Endothelial cell of umbilical vein (primary cell): ENCODE measurements around the gene ATXN1. TPM values are rescaled to one million over a fixed set of nuclear protein-coding genes. Genes with fewer than 3 reads are reported as not detected.

Experiments used
- BruUV-seq: library from RNA; stranded (reverse); fragments of 400-500 nt; replicated peaks from 2 replicates; lab custom pipeline; 2021; lab: Mats Ljungman, UMichigan
- CTCF ChIA-PET: fragments of 300-600, 350-600 bp; sonication (Branson Sonifier 250); formaldehyde crosslinking; loops from one replicate; lab custom pipeline; 2021; ENCODE audit warnings: antibody characterized with exemption, inconsistent platforms; lab: Charles Lee
- POLR2A ChIA-PET: fragments of 300-600, 350-600 bp; sonication (Branson Sonifier 250); formaldehyde crosslinking; loops from one replicate; lab custom pipeline; 2021; ENCODE audit warnings: antibody characterized with exemption, inconsistent platforms; lab: Charles Lee
- DNase-seq: peaks from one replicate; pipeline ENCODE4 v3.0.0-alpha.2; 2011; ENCODE audit warnings: low read depth, low spot score
- FAIRE-seq: peaks from 2 replicates; lab custom pipeline; 2011; peaks lifted over from hg19 to GRCh38; lab: Jason Lieb, UNC
- H2AFZ ChIP-seq: 2 replicates; pipeline ENCODE4 v1.6.0; 2012; ENCODE audit warnings: low read depth, low read length, control low read depth, inconsistent platforms
- H3K27ac ChIP-seq: 2 replicates; pipeline ENCODE4 v1.5.1; 2011; ENCODE audit warnings: low read depth, mild to moderate bottlenecking, control low read depth, low read length, moderate library complexity; ENCODE audit not compliant: insufficient read depth
- H3K27me3 ChIP-seq, 2 experiments: 2 replicates each; pipeline versions ENCODE4 v1.6.0 to v1.6.1; 2011; ENCODE audit warnings: low read length in 2 of 2, mixed read lengths in 1 of 2; ENCODE audit not compliant: control insufficient read depth in 2 of 2, insufficient read depth in 2 of 2
- H3K36me3 ChIP-seq, 2 experiments: 2 replicates in 1 of 2; 3 replicates in 1 of 2; pipeline ENCODE4 v1.5.1; 2011; ENCODE audit warnings: low read length in 2 of 2, mild to moderate bottlenecking in 1 of 2, moderate library complexity in 1 of 2; ENCODE audit not compliant: control insufficient read depth in 2 of 2, insufficient read depth in 2 of 2; ENCODE audit errors: extremely low read depth in 1 of 2
- H3K4me1 ChIP-seq: 3 replicates; pipeline ENCODE4 v1.5.1; 2011; ENCODE audit warnings: mild to moderate bottlenecking, low read length; ENCODE audit not compliant: control insufficient read depth, insufficient read depth; ENCODE audit errors: extremely low read depth
- H3K4me2 ChIP-seq: 2 replicates; pipeline ENCODE4 v1.6.1; 2011; ENCODE audit warnings: low read length, control low read depth, mixed read lengths; ENCODE audit not compliant: insufficient read depth
- H3K4me3 ChIP-seq, 3 experiments: fragments of 200-600 bp in 1 of 3; sonication (generic), shearing (Covaris generic) in 1 of 3; replicated peaks in 1 of 3; 2 replicates each; pipeline ENCODE4 v1.5.1; 2011 to 2016; ENCODE audit warnings: control low read depth in 3 of 3, low read length in 3 of 3, mild to moderate bottlenecking in 2 of 3, inconsistent platforms in 1 of 3, low read depth in 1 of 3, moderate library complexity in 1 of 3; ENCODE audit not compliant: insufficient read depth in 1 of 3
- H3K79me2 ChIP-seq: 2 replicates; pipeline ENCODE4 v1.6.0; 2012; ENCODE audit warnings: low read length, inconsistent platforms; ENCODE audit not compliant: control insufficient read depth, insufficient read depth
- H3K9ac ChIP-seq: replicated peaks from 2 replicates; pipeline ENCODE3; 2011; ENCODE audit warnings: low read length, control low read depth; ENCODE audit not compliant: insufficient read depth; ENCODE audit errors: extremely low read depth
- H3K9me1 ChIP-seq: replicated peaks from 3 replicates; pipeline ENCODE4 v1.6.0; 2011; ENCODE audit warnings: mild to moderate bottlenecking, low read length; ENCODE audit not compliant: control insufficient read depth, insufficient read depth; ENCODE audit errors: extremely low read depth
- H3K9me3 ChIP-seq: replicated peaks from 2 replicates; pipeline ENCODE4 v1.5.1; 2012; ENCODE audit warnings: low read length, inconsistent platforms; ENCODE audit not compliant: control insufficient read depth, insufficient read depth
- H4K20me1 ChIP-seq: replicated peaks from 2 replicates; pipeline ENCODE3; 2011; ENCODE audit warnings: mild to moderate bottlenecking, low read length; ENCODE audit not compliant: control insufficient read depth, insufficient read depth; ENCODE audit errors: extremely low read depth
- EZH2 ChIP-seq: IDR thresholded peaks from 2 replicates; pipeline ENCODE4 v1.6.1; 2012; ENCODE audit warnings: borderline replicate concordance, low read depth, mild to moderate bottlenecking, moderate library complexity, low read length, inconsistent platforms; ENCODE audit not compliant: severe bottlenecking
- FOS ChIP-seq: IDR thresholded peaks from 2 replicates; pipeline ENCODE4 v1.6.1; 2011; ENCODE audit warnings: mild to moderate bottlenecking, low read length, moderate library complexity, borderline replicate concordance; ENCODE audit not compliant: insufficient read depth
- GATA2 ChIP-seq: IDR thresholded peaks from 2 replicates; pipeline ENCODE4 v1.7.0; 2011; ENCODE audit warnings: low read depth, mild to moderate bottlenecking, moderate library complexity, mixed read lengths, low read length; ENCODE audit not compliant: insufficient read length, insufficient read depth
- JUN ChIP-seq: IDR thresholded peaks from 2 replicates; pipeline ENCODE4 v1.6.1; 2011; ENCODE audit warnings: borderline replicate concordance, low read depth; ENCODE audit not compliant: insufficient read length, insufficient read depth
- MAX ChIP-seq: IDR thresholded peaks from 2 replicates; pipeline ENCODE4 v1.6.1; 2011; ENCODE audit not compliant: insufficient read depth, insufficient read length
- MYC ChIP-seq: IDR thresholded peaks from one replicate; pipeline ENCODE4 v1.6.1; 2011; ENCODE audit warnings: mild to moderate bottlenecking, low read depth, low read length
- POLR2A ChIP-seq: IDR thresholded peaks from 2 replicates; pipeline ENCODE4 v1.6.1; 2012; ENCODE audit warnings: low read depth, mild to moderate bottlenecking, control low read depth, low read length
- POLR2AphosphoS5 ChIP-seq: IDR thresholded peaks from 2 replicates; pipeline ENCODE4 v1.6.1; 2012; ENCODE audit warnings: low read depth, mild to moderate bottlenecking, control low read depth, low read length, moderate library complexity; ENCODE audit not compliant: insufficient read depth
- dilution Hi-C: fragments of 300-500 bp; cut with MboI; formaldehyde crosslinking; loops from one replicate; pipeline ENCODE4 v1.15.0; 2019; ENCODE audit warnings: low sequenced_read_pairs; ENCODE audit not compliant: extremely low pct_ligation_motif_present
- intact Hi-C: fragments of 100-400 bp; cut with micrococcal nuclease; formaldehyde crosslinking; loops from one replicate; pipeline ENCODE4 v1.10.0; 2022
- polyA plus RNA-seq, 4 experiments: library from polyadenylated mRNA; depleted of rRNA in 3 of 4; stranded (reverse) in 3 of 4; unstranded in 1 of 4; fragments of >200 nt; gene quantifications; 2 replicates each; pipeline versions ENCODE4 v1.2.1 to v1.2.3, GENCODE V29; 2011 to 2012; ENCODE audit warnings: missing spikeins in 1 of 4
- total RNA-seq: library from RNA; stranded (reverse); gene quantifications from 2 replicates; pipeline ENCODE4 v1.2.3, GENCODE V29; 2021
- TF ChIP-seq, protein P1 (sequence below), 2 donors: IDR thresholded peaks; 1 replicate in 1 of 2; 2 replicates in 1 of 2; pipeline ENCODE4 v1.5.1; 2011; ENCODE audit warnings: low read length in 2 of 2, mild to moderate bottlenecking in 2 of 2, moderate library complexity in 2 of 2, control low read depth in 1 of 2, inconsistent platforms in 1 of 2, low read depth in 1 of 2; ENCODE audit not compliant: insufficient read depth in 1 of 2; ENCODE audit errors: extremely low read depth in 1 of 2

The ATXN1 gene
- total and polyA plus RNA-seq, 2 donors (not counting 3 experiments of a cell fraction or from before 2014, with no cell fraction given) = 16.4 to 33.0 TPM

GRCh38 chr6:16355699-16356446 lies 405.4 kb downstream of the ATXN1 start:
- dilution Hi-C loops (no loop called here), intact Hi-C loops (loop anchor here (2.0 kb wide), 1 partner anchor 41 kb away; no protein-coding TSS in a partner anchor)
- Histone ChIP-seq H3K4me3 (no peak overlapping the region), H3K27me3 (no peaks in the 10 kb centered on the region), H2AFZ (no peak overlapping the region), H3K9me1 (no peaks in the 10 kb centered on the region), H3K4me1 (peaks cover 24% of the 10 kb centered on the region), H3K79me2 (no peaks in the 10 kb centered on the region), H3K36me3 (no peaks in the 10 kb centered on the region), H4K20me1 (no peaks in the 10 kb centered on the region), H3K9me3 (no peaks in the 10 kb centered on the region), H3K27ac (no peak overlapping the region), H3K4me2 (peak overlapping the region; percentile 68), H3K9ac (no peak overlapping the region)
- FAIRE-seq (peak; percentile 26), DNase-seq (peak; percentile 40)
- TF ChIP-seq MAX (no peak), MYC (no peak), JUN (no peak), FOS (peak; percentile 57)
- no TSS peak for BruUV-seq
- CTCF ChIA-PET = interaction anchor here (1.7 to 2.7 kb wide), 3 partner anchors 10 to 24 kb away, joined by 5 to 11 read pairs (median 7); no protein-coding TSS in a partner anchor
- POLR2A ChIA-PET = no interaction called here

GRCh38 chr6:16355238-16355637 lies 406.0 kb downstream of the ATXN1 start:
- no peaks in the 10 kb centered on the region for H4K20me1 ChIP-seq
- CTCF ChIA-PET = interaction anchor here (1.7 to 2.7 kb wide), 2 partner anchors 10 to 16 kb away, joined by 5 to 11 read pairs; no protein-coding TSS in a partner anchor
- no peak overlapping the region for H2AFZ ChIP-seq
- TF ChIP-seq MAX = no peak
- TF ChIP-seq JUN = no peak
- TF ChIP-seq GATA2 = no peak
- TF ChIP-seq MYC = no peak
- TF ChIP-seq POLR2AphosphoS5 = no peak
- TF ChIP-seq EZH2 = no peak
- no peak for TF ChIP-seq POLR2A
- TF ChIP-seq, protein P1, sequence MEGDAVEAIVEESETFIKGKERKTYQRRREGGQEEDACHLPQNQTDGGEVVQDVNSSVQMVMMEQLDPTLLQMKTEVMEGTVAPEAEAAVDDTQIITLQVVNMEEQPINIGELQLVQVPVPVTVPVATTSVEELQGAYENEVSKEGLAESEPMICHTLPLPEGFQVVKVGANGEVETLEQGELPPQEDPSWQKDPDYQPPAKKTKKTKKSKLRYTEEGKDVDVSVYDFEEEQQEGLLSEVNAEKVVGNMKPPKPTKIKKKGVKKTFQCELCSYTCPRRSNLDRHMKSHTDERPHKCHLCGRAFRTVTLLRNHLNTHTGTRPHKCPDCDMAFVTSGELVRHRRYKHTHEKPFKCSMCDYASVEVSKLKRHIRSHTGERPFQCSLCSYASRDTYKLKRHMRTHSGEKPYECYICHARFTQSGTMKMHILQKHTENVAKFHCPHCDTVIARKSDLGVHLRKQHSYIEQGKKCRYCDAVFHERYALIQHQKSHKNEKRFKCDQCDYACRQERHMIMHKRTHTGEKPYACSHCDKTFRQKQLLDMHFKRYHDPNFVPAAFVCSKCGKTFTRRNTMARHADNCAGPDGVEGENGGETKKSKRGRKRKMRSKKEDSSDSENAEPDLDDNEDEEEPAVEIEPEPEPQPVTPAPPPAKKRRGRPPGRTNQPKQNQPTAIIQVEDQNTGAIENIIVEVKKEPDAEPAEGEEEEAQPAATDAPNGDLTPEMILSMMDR (IDR thresholded peaks at IDR 0.05; ENCODE audit: extremely low read depth in 1 of 2, insufficient read depth in 1 of 2, low read depth in 1 of 2, low read length in 2 of 2) = no peak
- TF ChIP-seq FOS = no peak
- no peak overlapping the region for H3K27ac ChIP-seq
- intact Hi-C loops (no loop called here), dilution Hi-C loops (no loop called here)
- no peaks in the 10 kb centered on the region for H3K27me3 ChIP-seq
- peaks cover 24% of the 10 kb centered on the region for H3K4me1 ChIP-seq
- H3K9me3 ChIP-seq = no peaks in the 10 kb centered on the region
- POLR2A ChIA-PET = no interaction called here
- H3K36me3 ChIP-seq = no peaks in the 10 kb centered on the region
- no peaks in the 10 kb centered on the region for H3K9me1 ChIP-seq
- DNase-seq (no peak), FAIRE-seq (no peak)
- H3K4me3 ChIP-seq = no peak overlapping the region
- H3K9ac ChIP-seq = no peak overlapping the region
- no TSS peak for BruUV-seq
- no peaks in the 10 kb centered on the region for H3K79me2 ChIP-seq
- H3K4me2 ChIP-seq = no peak overlapping the region
